GM19463 (cell line): Measurements from ENCODE around the gene IQSEC1.

ENCODE experiments used
- ATAC-seq: cut with Tn5 transposase; IDR thresholded peaks from one replicate; pipeline ENCODE4 v1.9.1; 2021; ENCODE audit warnings: mild to moderate bottlenecking, moderate library complexity; ENCODE audit not compliant: unreplicated experiment

IQSEC1 gene

GRCh38 chr3:13108861-13109260 is 35.6 kb upstream of the IQSEC1 start:
- ATAC-seq: no peak

- no peak for ATAC-seq
These were observed 34.4 kb upstream of the IQSEC1 start for GRCh38 chr3:13107661-13108060.

- ATAC-seq: no peak
These were observed 33.2 kb upstream of the IQSEC1 start for GRCh38 chr3:13106308-13107001.

- ATAC-seq: no peak
These were observed 32.6 kb upstream of the IQSEC1 start for GRCh38 chr3:13105896-13106250.

GRCh38 chr3:13105181-13105895 is 32.1 kb upstream of the IQSEC1 start:
- ATAC-seq: no peak

GRCh38 chr3:13104511-13104910 is 31.3 kb upstream of the IQSEC1 start:
- ATAC-seq: no peak

GRCh38 chr3:13103416-13104058 is 30.3 kb upstream of the IQSEC1 start:
- no peak for ATAC-seq

GRCh38 chr3:13102386-13103345 is 29.4 kb upstream of the IQSEC1 start:
- ATAC-seq: no peak

- no peak for ATAC-seq
These were observed 26.5 kb upstream of the IQSEC1 start for GRCh38 chr3:13099707-13100106.

- no peak for ATAC-seq
These were observed 25.2 kb upstream of the IQSEC1 start for GRCh38 chr3:13098192-13098988.

GRCh38 chr3:13096356-13096755 is 23.1 kb upstream of the IQSEC1 start:
- no peak for ATAC-seq

- no peak for ATAC-seq
These were observed 22.2 kb upstream of the IQSEC1 start for GRCh38 chr3:13095408-13095937.

- no peak for ATAC-seq
These were observed 20.5 kb upstream of the IQSEC1 start for GRCh38 chr3:13093687-13094086.

- no peak for ATAC-seq
These were observed 19.7 kb upstream of the IQSEC1 start for GRCh38 chr3:13092621-13093617.

- no peak for ATAC-seq
These were observed 18.8 kb upstream of the IQSEC1 start for GRCh38 chr3:13091898-13092611.

- peak; percentile 52 for ATAC-seq
These were observed 15.1 kb upstream of the IQSEC1 start for GRCh38 chr3:13088028-13089006.
